B cell (primary cell): ENCODE results near the gene CAVIN2.

ENCODE experiments used
- CTCF ChIP-seq: fragments of 200-600 bp; IDR thresholded peaks from one replicate; pipeline ENCODE4 v1.8.0; 2022; ENCODE audit warnings: antibody characterized with exemption, mild to moderate bottlenecking
- EZH2 ChIP-seq: IDR thresholded peaks from 2 replicates; pipeline ENCODE4 v1.6.1; 2012; ENCODE audit warnings: borderline replicate concordance, low read depth, mild to moderate bottlenecking, moderate library complexity, low read length; ENCODE audit not compliant: insufficient read depth, poor library complexity, severe bottlenecking

DNA sequence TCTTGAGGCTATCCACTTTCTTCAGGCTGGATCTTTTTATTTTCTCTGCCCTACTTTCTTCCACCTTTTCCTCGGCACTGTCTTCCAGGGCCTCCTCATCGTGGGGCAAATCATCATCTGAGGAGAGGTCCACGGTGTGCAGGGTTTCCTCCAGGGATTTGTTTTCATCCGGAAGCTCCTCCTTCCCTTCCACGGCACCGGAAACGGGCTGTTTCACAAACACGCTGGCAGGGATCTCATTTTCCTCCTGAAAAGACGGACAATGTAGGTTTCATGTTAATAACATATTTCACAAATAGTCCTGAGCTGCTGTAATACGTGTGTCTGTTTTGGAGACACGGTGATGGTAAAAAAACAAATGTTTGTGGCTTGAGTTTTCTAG lies 10.4 kb downstream of the CAVIN2 start:
- no peak for TF ChIP-seq CTCF
- no peak for TF ChIP-seq EZH2
